ENCODE data around the gene ATP9A.
"Not testable (repeated sequence)": the region's sequence is repeated elsewhere in the genome, so short reads cannot be mapped to it uniquely, and the experiment has no call there.

The ATP9A gene

DNA sequence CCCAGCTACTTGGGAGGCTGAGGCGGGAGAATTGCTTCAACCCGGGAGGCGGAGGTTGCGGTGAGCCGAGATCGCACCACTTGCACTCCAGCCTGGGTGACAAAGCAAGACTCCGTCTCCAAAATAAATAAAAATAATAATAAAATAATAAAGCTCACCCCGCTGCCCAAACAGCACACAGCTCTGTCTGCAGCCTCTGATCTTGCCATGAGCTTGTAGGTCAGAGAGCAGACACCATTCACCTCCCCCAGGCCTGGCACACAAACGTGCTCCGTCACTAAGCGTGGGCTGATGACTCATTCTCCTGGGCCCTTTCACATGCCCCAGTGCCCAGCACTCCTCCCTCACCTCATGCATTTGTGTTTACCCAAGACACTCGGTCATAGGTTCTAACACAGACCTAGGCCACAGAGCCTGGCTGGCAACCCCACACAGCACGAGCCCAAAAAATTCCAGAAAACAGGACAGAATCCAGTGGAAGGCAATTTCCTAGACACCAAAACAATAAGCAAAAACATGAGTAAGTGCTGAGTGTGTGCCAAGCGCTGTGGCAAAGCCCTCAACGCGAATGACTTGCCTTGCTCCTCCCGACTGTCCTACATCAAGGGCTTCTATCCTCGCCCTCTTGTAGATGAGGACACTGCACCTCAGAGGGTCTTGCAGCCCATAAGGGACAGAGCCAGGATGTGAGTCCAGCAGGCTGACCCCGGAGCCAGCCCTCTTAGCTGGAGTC is 18.0 kb downstream of the ATP9A start:
- DNase-seq, result no peak

DNA sequence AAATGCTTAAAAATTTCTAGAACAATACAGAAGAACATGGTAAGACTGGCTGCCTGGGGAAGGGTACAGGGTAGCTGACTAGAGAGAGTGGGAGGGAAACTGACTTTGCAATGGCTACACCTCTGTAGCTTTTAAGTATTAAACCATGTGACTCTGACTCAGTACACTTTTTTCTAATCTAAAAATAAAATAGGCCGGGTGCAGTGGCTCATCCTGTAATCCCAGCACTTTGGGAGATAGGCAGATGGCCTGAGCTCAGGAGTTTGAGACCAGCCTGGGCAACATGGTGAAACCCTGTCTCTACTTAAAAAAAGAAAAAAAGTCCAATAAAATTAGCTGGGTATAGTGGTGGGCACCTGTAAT is 18.5 kb downstream of the ATP9A start:
- DNase-seq, result no peak

DNA sequence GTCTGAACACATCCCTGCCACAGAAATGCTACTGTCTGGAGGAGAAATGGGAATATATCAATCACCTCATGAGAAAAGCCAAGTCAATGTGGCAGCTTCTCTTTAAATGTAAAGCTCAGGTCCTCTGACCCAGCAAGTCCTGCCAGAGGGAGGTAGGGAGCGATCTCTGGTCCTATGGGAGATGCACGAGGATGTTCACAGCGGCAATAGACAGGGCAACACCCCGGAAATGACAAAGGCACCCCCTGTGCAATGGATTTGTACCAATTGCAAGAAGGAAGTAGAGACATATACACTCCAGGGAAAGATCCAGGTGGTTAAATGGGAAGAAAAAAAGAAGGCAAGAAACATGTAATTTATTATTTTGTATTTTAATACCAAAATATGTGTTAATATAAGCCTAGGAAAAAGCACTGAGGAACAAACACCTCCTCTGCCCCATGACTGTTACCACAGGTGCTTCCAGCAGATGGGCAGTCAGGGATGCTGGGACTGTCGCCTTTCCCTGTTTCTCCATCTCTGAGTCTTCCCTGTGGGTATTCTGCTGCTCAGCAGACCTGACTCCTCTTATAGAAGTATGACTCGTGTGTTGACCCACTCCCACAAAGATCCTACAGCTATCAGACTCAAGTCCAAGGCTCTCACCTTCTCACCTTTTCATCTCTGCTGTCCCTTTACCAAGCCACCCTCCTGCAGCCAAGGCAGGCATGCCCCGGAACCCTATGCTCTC is 20.8 kb downstream of the ATP9A start:
- DNase-seq, result no peak

DNA sequence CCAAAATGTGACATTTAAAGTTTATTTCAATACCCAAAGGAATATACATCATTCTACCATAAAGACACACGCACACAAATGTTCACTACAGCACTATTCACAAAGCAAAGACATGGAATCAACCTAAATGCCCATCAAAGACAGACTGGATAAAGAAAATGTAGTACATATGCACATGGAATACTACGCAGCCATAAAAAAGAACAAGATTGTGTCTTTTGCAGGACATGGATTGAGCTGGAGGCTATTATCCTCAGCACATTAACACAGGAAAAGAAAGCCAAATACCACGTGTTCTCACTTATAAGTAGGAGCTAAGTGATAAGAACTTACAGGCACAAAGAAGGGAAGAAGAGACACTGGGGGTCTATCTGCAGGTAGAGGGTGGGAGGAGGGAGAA is 22.4 kb downstream of the ATP9A start:
- DNase-seq, result no peak

DNA sequence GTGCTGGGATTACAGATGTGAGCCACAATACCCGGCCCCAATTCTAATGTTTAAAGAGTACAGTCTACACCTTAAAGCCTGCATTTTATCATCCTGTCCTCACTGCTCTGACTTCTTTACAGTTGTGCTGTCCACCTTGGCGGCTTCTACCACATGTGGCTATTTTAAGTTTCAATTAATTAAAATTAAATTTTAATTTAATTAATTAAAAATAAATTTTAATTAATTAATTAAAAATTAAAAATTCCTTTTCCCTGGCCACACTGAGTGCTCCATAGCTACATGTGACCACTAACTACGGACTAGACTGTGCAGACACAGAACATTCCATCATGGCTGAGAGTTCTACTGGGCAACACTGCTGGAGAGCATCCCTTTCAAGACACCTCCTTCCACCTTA is 27.4 kb downstream of the ATP9A start:
- DNase-seq, result no peak

DNA sequence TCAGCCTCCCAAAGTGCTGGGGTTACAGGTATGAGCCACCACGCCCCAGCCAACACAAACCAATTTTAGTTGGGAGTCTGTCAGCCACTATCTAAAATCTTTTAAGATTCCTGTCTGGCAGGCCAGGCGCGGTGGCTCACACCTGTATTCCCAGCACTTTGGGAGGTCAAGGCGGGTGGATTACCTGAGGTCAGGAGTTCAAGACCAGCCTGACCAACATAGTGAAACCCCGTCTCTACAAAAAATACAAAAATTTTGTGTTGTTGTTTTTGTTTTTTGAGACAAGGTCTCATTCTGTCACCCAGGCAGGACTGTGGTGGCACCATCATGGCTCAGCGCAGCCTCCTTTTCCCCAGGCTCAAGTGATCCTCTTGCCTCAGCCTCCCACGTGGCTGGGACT is 27.9 kb downstream of the ATP9A start:
- not testable (repeated sequence) for DNase-seq

DNA sequence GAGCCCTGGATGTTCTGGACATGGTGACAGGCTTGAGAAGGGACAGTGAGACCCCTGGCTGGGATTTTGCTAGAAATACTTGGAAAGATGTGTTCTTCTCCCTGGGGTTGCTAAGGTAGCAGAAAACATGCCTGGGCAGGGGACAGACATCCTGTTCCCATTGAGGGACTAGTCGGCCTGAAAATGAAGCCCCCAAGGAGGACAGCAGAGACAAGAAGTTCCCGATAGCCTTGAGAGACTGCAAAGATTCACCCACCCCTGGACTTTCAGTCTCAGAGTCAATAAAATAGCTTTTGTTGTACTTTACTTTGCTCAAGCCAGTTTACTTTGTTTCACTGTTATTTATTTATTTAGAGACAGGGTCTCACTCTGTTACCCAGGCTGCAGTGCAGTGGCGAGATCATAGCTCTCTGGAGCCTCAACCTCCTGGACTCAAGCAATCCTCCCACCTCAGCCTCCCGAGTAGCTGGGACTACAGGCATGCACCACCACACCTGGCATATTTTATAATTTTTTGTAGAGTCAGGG is 28.4 kb downstream of the ATP9A start:
- no peak for DNase-seq

DNA sequence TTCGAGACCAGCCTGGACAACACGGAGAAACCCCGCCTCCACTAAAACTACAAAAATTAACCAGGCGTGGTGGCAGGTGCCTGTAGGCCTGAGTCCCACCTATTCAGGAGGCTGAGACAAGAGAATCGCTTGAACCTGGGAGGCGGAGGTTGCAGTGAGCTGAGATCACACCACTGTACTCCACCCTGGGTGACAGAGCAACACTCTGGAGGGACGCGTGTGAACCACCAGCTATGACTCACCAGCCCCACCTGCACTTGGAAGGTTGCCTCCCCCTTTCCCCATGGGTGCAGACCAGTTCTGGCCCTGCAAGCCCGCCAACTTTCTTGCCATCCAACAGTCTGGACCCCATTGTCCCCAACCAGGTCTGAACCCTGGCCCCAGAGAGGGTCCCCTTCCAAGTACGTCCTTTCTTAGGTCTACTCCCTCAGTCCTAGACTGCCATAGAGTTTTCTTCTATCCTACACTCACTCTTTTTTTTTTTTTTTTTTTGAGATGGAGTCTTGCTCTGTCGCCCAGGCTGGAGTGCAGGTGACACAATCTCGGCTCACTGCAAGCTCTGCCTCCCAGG is 29.2 kb downstream of the ATP9A start:
- no peak for DNase-seq

DNA sequence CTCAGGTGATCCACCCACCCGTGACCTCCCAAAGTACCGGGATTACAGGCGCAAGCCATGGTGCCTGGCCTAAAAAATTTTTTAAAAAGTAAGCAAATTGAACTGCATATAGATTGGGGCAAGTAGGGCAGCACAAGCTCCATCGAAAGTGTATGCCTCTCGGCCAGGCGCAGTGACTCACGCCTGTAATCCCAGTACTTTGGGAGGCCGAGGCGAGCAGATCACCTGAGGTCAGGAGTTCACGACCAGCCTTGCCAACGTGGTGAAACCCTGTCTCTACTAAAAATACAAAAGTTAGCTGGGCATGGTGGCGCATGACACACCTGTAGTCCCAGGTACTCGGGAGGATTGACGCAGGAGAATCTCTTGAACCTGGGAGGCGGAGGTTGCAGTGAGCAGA is 29.9 kb downstream of the ATP9A start:
- DNase-seq, result not testable (repeated sequence)

DNA sequence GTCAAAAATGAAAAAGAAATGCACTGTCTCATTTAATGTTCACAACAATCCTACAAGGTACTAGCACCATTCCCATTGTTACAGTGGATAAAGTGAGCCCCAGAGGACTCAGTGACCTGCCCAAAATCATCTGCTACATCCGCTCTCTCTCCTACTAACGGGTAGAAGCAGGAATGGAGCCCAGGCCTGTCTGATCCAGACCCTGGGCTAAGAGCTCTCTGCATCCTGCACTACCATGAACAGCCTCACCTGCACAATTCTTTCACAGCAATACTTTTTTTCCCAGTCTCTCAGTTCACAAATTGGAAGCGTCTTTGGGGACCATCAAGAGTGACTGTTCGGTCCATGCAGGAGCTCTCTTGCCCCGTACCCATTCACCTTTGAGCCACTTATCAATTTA is 31.2 kb downstream of the ATP9A start:
- no peak for DNase-seq

DNA sequence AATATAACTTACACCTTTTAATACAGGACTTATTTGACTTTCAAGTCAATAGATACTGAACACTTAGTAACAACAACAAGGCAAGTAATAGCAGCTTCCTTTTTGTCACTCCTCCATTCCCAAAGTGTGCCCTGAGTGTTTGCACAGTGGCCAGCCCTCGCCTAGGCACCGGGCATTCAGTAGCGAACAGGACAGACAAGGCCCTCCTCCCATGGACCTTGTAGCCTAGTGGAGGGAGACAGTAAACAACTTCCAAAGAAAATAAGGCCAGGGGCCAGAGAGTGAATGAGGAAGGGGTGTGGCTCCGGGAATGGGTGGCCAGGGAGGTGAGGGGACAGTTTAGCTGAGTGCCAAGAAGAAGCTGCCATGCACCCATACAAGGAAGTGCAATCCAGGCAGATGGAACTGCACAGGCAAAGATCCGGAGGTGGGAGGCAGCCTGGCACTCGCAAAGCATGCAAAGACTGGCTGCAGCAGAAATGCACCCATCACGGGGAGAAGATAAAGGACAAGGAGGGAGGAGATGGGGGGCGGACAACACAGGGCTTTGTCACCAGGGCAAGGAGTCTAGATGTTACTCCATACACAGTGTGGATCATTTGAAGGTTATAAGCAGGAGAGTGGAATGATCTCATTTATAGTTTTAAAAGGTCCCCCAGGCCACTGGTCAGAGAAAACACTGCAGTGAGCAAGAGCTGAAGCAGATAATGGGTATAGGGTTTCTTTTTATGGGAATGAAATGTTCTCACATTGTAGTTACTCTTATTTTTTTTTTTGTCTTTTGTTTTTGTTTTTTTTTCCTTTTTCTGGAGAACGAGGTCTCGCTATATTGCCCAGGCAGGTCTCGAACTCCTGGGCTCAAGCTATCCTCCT is 32.2 kb downstream of the ATP9A start:
- DNase-seq, result no peak

DNA sequence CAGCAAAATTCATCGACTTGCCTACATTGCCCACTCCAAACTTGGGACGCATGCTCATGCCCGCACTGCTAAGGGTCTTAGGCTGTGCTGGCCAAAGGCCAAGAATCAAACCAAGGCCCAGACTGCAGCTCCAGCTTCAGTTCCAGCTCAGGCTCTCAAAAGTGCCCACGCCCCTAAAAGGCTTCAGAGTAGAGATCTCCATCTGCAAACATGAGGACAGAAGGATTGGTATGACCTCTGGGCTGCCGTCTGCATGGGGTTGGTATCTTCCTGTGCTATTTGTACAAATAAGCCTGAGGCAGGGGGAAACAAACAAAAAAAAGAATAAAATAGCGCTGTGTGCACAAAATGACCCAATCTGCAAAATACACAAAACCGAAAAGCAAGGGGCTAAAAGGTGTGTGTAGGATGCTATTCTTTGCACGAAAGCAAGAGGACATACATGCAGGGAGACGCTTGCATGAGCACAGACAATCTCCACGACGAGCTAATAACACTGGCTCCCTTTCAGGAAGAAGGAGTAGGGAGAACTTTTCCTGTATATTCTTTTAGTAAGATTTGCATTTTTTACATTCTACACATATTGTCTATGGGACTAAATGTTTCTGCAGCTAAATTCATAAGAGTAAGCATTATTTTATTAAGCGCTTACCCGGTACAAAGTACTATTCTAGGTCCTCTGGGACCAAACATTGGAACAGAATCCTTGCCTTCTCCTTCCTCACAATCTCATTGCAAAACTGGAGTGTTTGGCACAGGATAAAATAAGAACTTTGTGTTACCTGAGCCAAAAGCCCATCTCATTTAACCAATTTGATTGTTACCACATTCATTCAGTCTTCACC is 33.1 kb downstream of the ATP9A start:
- no peak for DNase-seq

DNA sequence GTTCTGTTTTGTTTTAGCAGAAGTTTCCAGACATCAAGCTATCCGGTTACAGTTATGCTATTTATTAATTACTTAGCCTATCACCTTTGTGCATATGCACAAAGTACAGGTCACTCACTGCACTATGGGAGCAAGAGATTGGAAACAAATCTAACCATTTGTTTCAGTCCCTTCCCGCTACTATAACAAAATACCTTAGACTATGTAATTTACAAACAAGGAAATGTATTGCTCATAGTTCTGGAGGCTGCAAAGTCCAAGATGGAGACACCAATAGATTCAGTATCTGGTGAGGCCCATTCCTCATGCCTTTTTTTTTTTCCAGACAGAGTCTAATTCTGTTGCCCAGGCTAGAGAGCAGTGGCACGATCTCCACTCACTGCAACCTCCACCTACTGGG is 35.1 kb downstream of the ATP9A start:
- DNase-seq, result no peak

DNA sequence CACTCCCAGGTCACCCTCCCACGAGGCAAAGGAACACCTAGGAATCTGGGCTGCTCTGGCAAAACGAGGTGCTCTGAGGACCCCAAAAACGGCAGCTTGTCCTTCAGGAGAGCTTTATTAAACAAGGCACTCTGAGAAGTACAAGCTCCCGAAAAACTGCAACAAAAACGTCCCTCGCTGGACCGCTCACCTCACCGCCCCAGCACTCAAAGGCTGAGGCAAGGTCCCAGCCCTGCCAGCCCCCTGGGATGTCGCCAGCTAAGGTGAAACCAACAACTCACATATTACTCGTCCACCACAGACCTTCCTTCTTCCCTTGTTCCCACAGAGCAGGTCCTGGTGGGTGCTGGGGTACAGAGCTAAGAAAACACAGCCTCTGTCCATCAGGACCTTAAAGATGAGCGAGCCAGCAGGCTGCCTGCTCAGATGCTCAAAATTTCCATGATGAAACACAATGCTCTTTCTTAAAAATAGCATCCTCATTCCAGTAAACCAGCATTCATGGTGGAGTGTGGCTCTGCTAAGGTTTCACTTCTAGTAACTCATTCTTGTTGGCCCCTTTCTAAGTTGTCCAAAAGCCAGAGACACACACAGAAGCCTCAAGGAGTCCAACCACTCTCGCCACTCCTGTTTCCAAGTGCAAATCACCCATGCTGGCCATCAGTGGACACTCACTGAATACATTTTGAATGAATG is 35.9 kb downstream of the ATP9A start:
- no peak for DNase-seq

DNA sequence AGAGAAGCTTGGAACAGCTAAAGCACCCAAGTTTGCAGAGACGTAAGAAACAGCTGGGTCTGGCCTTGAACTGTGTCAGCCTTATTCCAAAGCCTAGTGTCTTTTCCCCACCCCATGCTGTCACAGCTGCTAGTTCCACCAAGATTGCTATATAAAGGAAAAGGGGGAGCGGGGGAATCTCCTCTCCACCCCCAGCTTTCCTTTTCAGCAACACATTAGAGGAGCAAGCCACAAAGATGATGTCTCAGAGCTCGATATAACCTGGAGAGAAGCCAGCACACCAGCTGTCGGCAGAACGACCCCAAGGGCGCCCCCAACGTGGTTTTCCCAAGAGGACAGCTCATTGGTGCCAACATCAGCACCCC is 36.5 kb downstream of the ATP9A start:
- no peak for DNase-seq

DNA sequence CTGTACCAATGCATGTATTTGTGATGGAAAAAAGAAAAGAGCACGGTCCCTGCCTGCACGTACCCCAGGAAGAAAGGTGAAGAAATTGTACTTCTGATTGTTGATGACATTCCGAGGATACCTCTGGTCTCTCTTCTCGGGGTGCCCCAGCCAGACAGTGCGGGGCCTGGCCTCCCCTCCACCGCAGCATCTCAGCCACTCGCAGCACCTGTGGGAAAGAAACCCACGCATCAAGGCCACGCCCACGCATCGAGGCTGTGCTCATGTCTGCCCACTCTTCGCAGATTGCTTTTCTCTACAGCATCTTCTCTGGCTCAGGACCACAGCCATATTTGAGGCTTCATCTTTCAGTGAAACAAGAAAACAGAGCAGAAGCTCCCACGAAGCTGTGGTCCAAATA is 38.4 kb downstream of the ATP9A start:
- DNase-seq, result no peak

DNA sequence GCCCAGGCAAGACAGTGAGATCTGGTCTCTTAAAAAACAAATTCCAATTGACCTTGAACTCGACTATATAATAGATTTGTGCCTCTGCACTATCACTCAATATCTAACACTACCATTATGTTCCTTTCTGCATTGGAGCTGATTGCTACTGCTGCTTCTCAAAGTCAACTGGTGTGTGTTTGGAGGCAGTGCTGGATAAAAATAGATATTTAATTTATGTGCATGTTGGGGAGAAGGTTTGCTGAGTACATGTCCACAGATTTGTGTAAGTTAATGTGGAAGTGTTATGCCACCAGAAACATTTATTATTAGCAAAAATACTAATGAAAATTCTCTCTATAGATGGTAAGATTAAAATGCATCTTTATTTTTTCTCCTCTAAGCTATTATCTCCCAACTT is 39.5 kb downstream of the ATP9A start:
- no peak for DNase-seq

DNA sequence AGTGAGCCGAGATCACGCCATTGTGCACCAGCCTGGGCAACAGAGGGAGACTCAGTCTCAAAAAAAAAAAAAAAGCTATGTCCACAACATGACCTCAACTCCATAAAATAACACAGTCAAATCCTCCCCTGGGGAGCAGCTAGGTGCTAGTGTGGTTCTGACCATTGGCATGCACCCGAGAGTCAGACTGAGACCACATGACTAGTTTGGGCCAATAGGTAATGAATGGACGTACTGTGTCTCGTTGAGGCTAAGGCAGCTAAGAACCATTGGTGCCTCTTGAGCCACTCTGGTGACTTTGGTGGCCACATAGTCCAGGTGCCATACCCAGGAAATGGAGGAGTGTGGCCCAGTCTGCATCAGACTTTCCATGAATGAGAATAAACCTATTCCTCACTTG is 40.3 kb downstream of the ATP9A start:
- DNase-seq, result no peak

DNA sequence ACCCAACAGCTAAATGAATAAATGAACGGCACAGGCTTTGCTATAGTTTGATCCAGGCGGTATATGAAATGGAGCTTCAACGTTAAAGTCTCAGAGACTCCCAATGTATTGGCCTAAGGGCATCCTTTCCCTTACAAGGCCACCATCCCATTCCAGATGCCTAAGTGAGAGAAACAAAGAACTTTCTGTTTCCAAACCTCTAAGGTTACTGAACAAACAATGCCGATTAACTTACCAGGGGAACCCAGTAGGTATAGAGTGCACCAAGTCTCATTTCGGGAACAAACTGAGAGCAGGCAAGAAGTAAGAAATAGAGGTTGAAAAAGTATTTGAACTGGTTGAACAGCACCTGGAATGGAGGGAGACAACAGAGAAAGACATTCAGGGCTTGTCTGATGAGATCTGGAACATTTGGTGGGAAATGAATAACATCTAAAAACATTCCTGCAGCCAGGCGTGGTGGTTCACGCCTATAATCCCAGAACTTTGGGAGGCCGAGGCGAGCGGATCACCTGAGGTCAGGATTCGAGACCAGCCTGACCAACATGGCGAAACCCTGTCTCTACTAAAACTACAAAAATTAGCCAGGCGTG is 42.5 kb downstream of the ATP9A start:
- no peak for DNase-seq

DNA sequence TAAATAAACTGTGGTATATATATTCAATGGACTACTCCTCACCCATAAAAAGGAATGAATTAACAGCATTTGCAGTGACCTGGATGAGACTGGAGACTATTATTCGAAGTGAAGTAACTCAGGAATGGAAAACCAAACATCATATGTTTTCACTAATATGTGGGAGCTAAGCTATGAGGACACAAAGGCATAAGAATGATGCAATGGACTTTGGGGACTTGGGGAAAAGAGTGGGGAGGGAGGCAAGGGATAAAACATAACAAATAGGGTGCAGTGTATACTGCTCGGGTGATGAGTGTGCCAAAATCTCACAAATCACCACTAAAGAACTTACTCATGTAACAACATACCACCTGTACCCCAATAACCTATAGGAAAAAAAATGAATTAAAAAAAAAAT is 45.2 kb downstream of the ATP9A start:
- not testable (repeated sequence) for DNase-seq

DNA sequence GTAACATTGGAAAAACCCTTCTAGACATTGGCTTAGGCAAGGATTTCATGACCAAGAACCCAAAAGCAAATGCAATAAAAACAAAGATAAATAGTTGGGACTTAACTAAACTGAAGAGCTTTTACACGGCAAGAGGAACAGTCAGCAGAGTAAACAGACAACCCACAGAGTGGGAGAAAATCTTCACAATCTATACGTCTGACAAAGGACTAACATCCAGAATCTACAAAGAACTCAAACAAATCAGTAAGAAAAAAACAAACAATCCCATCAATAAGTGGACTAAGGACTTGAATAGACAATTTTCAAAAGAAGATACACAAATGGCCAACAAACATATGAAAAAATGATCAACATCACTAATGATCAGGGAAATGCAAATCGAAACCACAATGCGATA is 45.9 kb downstream of the ATP9A start:
- not testable (repeated sequence) for DNase-seq
